ENCODE measurements around the gene AMPD3. TPM values are rescaled to one million over a fixed set of nuclear protein-coding genes. Genes with fewer than 3 reads are reported as not detected.

AMPD3 gene
- total RNA-seq, 4 donors from 2014 or later, result 1.2 to 6.4 (median 6.1) TPM; not detected in 1

GRCh38 chr11:10414181-10414580, 40.9 kb upstream of the AMPD3 start:
- TF ChIP-seq CTCF (IDR thresholded peaks at IDR 0.05), result no peak
- intact Hi-C loops (cut with DNase I; ENCODE audit: low total_unique reads), result no loop called here

GRCh38 chr11:10414659-10415058, 40.4 kb upstream of the AMPD3 start:
- peak in 1 of 2 donors; percentile 37 for DNase-seq
- Histone ChIP-seq H3K4me3 (no peak overlapping the region), H3K27me3 (no peaks in the 10 kb centered on the region), H3K36me3 (no peaks in the 10 kb centered on the region), H3K27ac (peak overlapping the region in 1 of 2 donors; percentile 18), H3K4me1 (no peaks in the 10 kb centered on the region), H3K9me3 (no peaks in the 10 kb centered on the region)
- intact Hi-C loops (cut with DNase I; ENCODE audit: low total_unique reads), result no loop called here
- TF ChIP-seq CTCF (IDR thresholded peaks at IDR 0.05) (no peak), POLR2A (IDR thresholded peaks at IDR 0.05) (no peak)

More at GRCh38 chr11:10414181-10414580, 40.9 kb upstream of the AMPD3 start:
- Histone ChIP-seq H3K36me3 (no peaks in the 10 kb centered on the region), H3K4me3 (no peak overlapping the region), H3K4me1 (no peaks in the 10 kb centered on the region), H3K27ac (peak overlapping the region in 1 of 2 donors; percentile 18), H3K27me3 (no peaks in the 10 kb centered on the region), H3K9me3 (no peaks in the 10 kb centered on the region)
- DNase-seq, result no peak

GRCh38 chr11:10415817-10416392, 39.2 kb upstream of the AMPD3 start:
- H3K9me3 ChIP-seq, result no peaks in the 10 kb centered on the region
- H3K4me3 ChIP-seq, result no peak overlapping the region
- no peaks in the 10 kb centered on the region for H3K36me3 ChIP-seq
- no peaks in the 10 kb centered on the region for H3K27me3 ChIP-seq
- no peaks in the 10 kb centered on the region for H3K4me1 ChIP-seq
- no peak overlapping the region for H3K27ac ChIP-seq
- TF ChIP-seq POLR2A (IDR thresholded peaks at IDR 0.05) (no peak), CTCF (IDR thresholded peaks at IDR 0.05) (no peak)
- DNase-seq, result no peak
- intact Hi-C loops (cut with DNase I; ENCODE audit: low total_unique reads), result no loop called here

GRCh38 chr11:10418259-10418949, 36.7 kb upstream of the AMPD3 start:
- intact Hi-C loops (cut with DNase I; ENCODE audit: low total_unique reads), result no loop called here

More at GRCh38 chr11:10418259-10418949, 36.7 kb upstream of the AMPD3 start:
- Histone ChIP-seq H3K4me1 (no peaks in the 10 kb centered on the region), H3K9me3 (no peaks in the 10 kb centered on the region), H3K4me3 (no peak overlapping the region), H3K36me3 (no peaks in the 10 kb centered on the region), H3K27me3 (no peaks in the 10 kb centered on the region), H3K27ac (no peak overlapping the region)
- TF ChIP-seq CTCF (IDR thresholded peaks at IDR 0.05) (no peak), POLR2A (IDR thresholded peaks at IDR 0.05) (no peak)
- DNase-seq, result no peak

All from uterus (tissue), 4 donors.